HG03064 (cell line): ENCODE data around the gene AHNAK2.

Experiments
- ATAC-seq: cut with Tn5 transposase; IDR thresholded peaks from one replicate; pipeline ENCODE4 v1.9.1; 2021; ENCODE audit warnings: low read depth; ENCODE audit not compliant: unreplicated experiment

The AHNAK2 gene

DNA sequence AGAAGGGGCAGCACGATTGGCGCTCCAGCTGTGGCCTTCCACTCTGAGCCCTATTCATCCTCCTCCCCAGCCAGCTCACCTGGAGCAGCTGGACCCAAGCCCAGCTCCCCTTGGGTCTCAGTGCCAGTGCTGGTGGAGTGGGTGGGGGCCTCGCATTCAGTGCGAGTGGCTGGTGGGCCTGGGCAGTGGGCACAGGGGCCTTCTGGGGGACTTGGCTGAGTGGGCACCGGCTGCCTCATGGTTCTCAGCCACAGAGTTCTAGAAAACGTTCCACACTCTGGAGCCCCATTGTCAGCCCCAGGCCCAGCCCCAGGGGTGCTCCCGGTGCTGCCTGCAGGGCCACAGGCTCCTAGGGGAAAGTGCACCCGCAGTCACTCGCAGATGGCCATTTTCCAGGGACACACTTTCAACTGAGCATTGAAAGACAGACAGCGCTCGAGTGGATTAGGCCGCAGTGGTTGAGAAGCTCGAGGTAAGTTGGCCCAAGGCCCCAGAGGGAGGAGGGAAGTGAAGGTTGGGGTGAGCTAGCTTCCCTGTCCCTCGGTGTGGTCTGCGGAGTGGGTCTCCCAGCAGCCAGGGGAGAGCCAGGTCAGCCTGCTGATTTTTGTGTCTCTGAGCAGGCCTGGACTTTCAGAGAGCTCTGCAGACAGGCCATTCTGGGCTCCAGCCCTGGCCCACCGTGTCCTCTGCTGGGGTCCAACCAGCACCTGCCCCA lies 11.2 kb upstream of the AHNAK2 start:
- ATAC-seq = no peak

DNA sequence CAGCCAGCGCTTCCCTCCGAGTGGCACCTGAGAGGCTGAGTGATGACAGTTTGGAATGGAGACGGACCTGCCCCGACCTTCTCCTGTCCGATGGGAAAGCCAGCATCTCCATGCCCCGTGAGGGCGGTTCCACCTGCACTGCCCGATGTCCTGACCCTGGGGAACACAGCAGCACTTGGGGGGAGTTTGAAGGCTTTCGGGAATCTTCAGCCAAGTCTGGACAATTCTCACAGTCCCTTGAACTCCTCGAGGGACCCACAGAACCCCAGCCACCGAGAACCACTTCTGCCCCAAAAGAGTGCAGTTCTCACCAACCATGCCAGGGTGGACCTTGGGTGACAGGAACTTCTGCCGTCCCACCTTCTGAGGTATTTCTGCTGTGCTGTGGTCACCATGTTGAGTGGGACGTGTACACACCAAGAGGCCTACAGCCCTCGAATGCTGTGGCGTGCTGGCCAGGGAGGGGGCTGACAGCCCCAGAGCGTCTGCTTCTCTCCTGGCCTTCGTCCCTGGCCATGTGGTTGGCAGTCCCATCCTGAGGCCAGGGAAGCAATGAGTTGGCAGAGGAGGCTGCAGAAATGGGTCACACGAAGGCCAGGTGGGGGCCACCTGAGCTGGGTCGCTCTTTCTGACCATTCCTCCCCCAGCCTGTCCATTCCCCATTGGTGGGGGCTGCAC lies 8.5 kb upstream of the AHNAK2 start:
- ATAC-seq = no peak

DNA sequence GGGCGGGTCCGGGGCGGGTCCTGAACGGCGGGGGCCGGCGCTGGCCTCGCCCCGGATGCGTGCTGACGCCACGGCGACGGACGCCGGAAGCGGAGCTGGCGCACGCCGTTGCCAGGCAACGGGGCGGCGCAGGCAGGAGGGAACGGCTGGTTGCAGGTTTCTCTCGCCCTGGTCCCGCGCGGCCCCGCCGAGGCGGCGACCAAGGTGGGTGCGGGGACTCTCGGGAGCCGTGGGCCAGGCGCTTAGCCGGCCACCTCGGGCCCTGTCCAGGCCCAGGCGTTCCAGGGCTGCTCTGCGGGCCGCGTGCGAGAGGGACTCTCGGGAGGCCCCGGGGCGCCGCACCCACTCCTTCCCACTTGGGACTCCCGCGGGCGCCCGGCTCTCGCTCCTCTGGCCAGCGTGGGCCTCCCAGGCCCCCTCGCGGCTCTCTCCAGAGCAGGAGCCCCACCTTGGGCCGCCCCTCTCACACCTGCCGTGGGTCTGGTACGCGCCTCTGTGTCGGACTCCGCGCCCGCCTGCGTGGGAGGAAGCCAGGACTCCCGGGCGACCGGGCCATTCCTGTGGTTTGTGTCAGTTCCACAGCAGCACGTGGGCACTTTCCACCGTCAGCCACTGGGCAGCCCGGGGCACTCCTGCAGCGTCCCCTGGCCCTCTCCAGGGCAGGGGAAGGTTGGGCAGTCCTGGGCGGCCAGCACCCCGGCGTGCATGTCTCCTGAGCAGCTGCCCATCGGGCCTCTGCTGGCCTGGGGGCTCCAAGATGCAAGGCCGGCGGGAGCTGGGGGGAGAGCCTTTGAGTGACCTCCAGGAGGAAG lies 7.7 kb upstream of the AHNAK2 start, which contains the start of gene CLBA1:
TSS of gene CLBA1 (plus strand) at position 114 of the 812 bp plus-strand sequence. CDS start at position 758, 644 bp downstream.
- ATAC-seq = peak; percentile 94

DNA sequence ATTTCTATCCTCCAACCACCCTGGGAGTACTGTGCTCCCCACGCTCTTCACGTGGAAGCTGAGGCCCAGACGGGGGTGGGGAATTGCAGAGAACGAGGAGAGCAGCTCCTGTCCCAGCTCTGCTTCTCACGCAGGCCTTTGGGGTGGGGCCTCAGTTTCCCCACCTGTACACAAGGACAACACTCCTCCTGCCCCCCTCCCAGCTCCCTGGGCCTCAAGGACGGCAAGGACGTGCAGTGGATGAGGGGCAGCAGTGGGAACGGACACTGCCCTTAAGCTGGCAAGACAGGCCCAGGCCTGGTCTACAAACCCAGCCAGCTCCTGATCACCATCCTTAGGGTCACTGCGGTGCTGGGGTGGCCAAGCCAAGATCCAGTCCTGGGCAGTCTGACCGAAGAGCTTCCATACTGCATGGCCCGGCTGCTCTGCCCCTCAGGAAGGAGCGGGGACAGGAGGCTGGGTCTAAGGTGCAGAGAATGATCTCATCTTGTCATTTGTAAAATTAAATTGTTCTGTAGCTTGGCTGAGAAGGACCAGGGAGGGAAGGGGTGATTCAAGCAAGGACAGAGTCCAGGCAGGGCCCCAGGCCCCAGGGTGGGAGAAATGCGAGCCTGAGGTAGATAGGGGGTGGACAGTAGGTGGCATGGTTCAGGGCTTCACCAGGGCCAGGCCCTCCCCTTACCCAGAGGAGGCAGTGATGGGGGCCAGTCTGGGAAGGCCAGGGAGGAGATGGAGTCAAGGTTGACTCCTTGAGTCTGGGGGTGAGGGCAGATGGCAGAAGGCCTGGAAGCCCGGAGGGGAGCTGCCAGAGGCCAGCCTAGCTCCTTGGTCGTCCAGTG lies 6.1 kb upstream of the AHNAK2 start:
- no peak for ATAC-seq

DNA sequence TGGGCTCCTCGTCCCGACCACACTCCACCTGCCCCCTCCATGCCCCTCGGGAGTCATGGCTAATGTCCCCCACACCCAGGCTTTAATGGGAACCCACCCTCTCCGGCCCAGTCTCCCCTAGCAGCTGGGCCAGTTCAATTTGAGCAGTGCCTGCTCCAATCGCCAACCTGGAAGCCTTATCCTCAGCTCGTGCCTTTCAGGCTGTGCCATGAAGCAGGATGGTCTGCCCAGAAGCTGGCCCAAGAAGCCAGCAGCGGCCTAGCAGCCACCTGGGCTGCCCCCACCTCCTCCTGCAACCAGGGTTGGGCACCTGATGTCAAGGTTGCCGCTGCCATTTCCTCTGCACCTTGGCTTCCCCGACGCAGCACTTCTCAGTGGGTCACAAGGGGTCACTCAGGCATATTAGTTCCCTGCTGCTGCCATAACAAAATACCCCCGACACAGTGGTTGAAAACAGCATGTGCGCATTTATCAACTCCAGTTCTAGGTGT lies 5.1 kb upstream of the AHNAK2 start:
- no peak for ATAC-seq

DNA sequence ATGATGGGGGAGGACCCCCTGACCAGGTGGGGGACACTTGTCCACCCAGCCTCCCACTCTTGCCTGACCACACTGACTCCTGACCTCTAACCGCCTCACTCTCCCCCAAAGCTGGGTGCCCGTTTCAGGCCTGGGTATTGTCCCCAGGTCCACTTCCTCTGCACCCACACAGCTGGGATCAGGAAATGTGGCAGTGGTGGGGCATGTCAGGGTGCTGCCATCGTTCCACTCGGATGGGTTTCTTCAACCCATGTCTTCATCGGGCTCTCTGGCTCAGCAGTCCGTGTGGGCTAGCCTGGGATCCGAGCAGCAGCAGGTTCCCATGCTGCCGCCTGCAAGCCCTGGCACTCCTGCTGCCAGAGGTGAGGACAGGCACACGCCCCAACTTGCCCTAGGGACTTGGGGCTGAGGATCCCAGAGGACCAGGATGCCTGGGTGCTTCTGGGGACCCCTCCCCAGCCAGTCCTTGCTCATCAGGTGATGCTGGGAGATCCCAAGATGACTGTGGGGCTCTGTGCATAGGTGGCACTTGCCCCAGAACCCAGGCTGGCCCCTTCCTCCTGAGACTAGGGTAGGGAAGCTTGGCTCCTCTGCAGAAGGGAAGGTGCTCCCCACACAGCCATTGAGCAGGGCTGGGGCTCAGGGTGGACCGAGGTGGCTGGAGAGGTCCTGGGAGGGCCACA lies 4.5 kb upstream of the AHNAK2 start:
- no peak for ATAC-seq

DNA sequence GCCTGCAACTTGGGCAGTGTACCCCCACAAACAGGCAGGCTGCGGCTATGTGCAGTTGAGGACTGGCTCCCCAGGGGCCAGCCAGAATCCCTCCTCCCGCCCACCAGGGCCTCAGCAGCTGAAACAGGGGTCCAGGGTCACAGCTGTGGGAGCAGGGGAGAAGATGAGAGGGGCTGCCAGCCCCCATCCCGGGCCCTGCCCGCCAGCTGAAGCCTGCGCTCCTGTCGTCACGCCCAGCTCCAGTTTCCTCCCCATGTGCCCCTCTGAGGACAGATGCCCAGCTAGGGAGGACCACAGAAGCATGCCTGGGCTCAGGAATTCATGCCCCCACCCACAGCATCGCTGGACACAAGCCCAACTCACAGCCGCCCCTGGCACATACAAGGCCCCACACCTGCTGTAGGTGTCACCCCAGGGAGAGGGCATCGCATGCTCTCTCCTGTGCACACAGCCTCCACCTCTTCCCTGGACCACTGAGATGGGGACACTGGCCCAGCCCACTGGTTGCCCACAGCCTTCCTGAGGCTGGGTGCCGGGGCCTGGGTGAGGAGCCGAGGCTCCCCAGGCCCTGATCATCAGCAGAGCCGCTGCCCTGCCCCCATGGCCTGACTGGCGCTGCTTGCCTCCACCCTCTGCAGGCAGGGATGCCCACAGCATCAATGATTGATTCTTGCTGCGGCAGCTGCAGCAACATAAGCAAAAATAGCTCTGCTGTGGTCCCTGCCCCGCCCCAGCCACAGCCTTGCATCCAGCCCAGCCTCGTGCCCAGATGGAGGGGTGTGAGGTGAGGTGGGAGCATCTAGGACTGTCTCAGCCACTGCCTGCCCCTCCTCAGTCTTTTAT lies 3.7 kb upstream of the AHNAK2 start:
- no peak for ATAC-seq

GRCh38 chr14:104980611-104981531 lies 2.7 kb upstream of the AHNAK2 start:
- no peak for ATAC-seq

- ATAC-seq = no peak
Observed at GRCh38 chr14:104979758-104980610, 1.8 kb upstream of the AHNAK2 start.

- ATAC-seq = no peak
Observed at GRCh38 chr14:104978746-104979691, 845 bp upstream of the AHNAK2 start.

GRCh38 chr14:104977008-104977680 lies 1.0 kb downstream of the AHNAK2 start:
- no peak for ATAC-seq

DNA sequence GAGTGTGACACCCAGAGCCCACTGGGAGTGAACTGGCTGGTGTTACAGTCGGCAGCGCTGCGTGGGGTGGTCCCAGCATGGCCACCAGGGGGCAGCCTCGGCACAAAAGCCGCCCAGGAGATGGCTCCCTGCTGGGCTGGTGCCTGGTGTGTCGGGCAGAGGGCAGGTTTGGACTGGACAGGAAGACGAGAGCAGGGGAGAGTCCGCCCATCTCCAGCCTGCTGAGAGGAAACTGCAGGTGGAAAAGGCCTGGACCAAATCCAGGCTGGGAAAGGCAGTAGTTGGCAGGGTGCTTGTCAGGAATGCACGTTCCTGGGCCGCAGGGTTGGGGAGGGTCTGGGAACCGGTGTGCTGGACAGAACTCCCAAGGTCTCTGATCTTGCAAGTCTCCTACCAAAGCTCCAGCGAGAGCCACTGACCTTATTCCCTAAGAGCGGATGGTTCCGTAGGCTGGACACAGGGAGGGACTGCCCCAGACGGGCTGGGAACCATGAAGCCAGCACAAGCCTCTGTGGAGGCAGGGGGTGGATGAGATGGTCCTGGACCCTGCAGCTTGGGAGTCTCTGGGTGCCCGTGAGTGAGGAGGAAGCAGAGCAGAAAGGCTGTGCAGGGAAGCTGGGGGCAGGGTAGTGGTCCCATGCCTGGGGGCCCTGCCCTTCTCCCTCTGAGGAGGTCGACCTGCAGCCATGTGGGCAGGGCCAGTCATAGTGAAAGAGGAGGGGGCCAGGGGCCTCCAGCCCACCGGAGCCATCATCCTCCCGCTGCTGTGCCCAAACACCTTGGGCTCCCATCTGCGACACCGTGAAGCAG lies 1.8 kb downstream of the AHNAK2 start:
- ATAC-seq = no peak

DNA sequence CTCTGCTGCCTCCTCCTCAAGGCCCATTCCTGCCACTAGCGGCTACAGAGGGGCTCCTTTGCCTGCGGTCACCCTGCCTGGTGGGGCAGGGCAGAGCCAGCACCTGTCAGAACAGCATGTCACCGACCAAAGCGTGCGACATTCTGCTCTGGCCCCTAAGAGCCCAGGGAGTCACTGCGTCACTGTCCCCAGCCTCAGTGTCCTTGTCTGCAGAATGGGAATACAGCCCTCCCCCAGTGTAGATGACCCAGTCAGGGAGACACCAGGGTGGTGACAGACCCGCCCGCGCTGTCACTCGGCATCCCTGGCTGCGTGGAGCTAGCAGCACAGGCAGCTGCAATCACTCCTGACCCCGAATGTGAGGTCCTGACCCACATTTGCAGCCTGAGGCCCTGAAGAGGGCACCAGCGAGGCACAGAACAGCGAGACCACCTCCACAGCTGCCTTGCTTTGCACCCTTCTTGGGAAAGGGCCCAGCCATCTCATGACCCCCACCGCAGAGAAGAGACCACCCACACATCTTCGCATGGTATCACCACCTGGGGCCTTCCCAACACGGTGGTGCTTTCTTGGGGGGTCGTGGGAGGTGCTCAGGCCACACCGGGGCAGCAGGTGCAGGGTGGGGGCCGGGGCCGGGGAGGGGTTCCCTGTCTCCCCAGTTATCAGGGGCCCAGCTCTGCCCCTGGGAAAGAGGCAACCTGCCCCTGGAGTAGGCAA lies 2.5 kb downstream of the AHNAK2 start:
- no peak for ATAC-seq
